MM.1S (cell line): Measurements from ENCODE around the gene DDX52.
A peak's percentile ranks its signal among the peaks of the same experiment; 100 is the strongest.

Experiments
- DNase-seq: peaks from one replicate; pipeline ENCODE4 v3.0.0-alpha.2; 2015
- H2AFZ ChIP-seq: fragments of 300-600 bp; sonication (generic); 2 replicates; pipeline ENCODE4 v1.6.0; 2016; ENCODE audit warnings: antibody characterized with exemption, low read length
- H3F3A ChIP-seq: fragments of 300-600 bp; sonication (generic); 2 replicates; pipeline ENCODE4 v1.6.1; 2016; ENCODE audit warnings: mild to moderate bottlenecking, antibody characterized with exemption, low read length, moderate library complexity, mixed read lengths; ENCODE audit not compliant: insufficient read depth
- H3K27ac ChIP-seq: fragments of 300-600 bp; sonication (generic); 2 replicates; pipeline ENCODE4 v1.5.1; 2016; ENCODE audit warnings: mild to moderate bottlenecking, low read length
- H3K27me3 ChIP-seq: fragments of 300-600 bp; sonication (generic); replicated peaks from 2 replicates; pipeline ENCODE4 v1.6.0; 2016; ENCODE audit warnings: low read length; ENCODE audit not compliant: insufficient read depth
- H3K36me3 ChIP-seq: fragments of 300-600 bp; sonication (generic); replicated peaks from 2 replicates; pipeline ENCODE4 v1.6.1; 2016; ENCODE audit warnings: mild to moderate bottlenecking, low read length, mixed read lengths; ENCODE audit not compliant: insufficient read depth
- H3K4me1 ChIP-seq: fragments of 300-600 bp; sonication (generic); 2 replicates; pipeline ENCODE4 v1.6.1; 2016; ENCODE audit warnings: low read length, mixed read lengths
- H3K4me2 ChIP-seq: fragments of 300-600 bp; sonication (generic); 2 replicates; pipeline ENCODE4 v1.6.0; 2016; ENCODE audit warnings: low read depth, low read length
- H3K4me3 ChIP-seq: fragments of 300-600 bp; sonication (generic); 2 replicates; pipeline ENCODE4 v1.5.1; 2016; ENCODE audit warnings: low read length, mixed read lengths
- H3K79me2 ChIP-seq: fragments of 300-600 bp; sonication (generic); 2 replicates; pipeline ENCODE4 v1.6.1; 2016; ENCODE audit warnings: mixed run types, low read length, mixed read lengths
- H3K9ac ChIP-seq: fragments of 300-600 bp; sonication (generic); 2 replicates; pipeline ENCODE4 v1.6.1; 2016; ENCODE audit warnings: low read length, mixed read lengths
- H3K9me2 ChIP-seq: fragments of 300-600 bp; sonication (generic); replicated peaks from 2 replicates; pipeline ENCODE4 v1.6.1; 2016; ENCODE audit warnings: mild to moderate bottlenecking, low read length, mixed read lengths; ENCODE audit not compliant: insufficient read depth
- H3K9me3 ChIP-seq: fragments of 300-600 bp; sonication (generic); replicated peaks from 2 replicates; pipeline ENCODE4 v1.6.1; 2016; ENCODE audit warnings: mild to moderate bottlenecking, low read length, mixed read lengths; ENCODE audit not compliant: insufficient read depth
- H4K20me1 ChIP-seq: fragments of 300-600 bp; sonication (generic); 2 replicates; pipeline ENCODE4 v1.6.1; 2016; ENCODE audit warnings: mild to moderate bottlenecking, low read length, moderate library complexity, mixed read lengths; ENCODE audit not compliant: insufficient read depth
- EZH2 ChIP-seq: fragments of 300-600 bp; sonication (generic); optimal IDR thresholded peaks from 2 replicates; pipeline ENCODE3; 2017; ENCODE audit warnings: low read depth, mild to moderate bottlenecking, antibody characterized with exemption, low read length, mixed read lengths
- EZH2phosphoT487 ChIP-seq: fragments of 300-600 bp; sonication (generic); IDR thresholded peaks from 2 replicates; pipeline ENCODE4 v1.6.1; 2018; ENCODE audit warnings: antibody characterized with exemption, low read length
- TF ChIP-seq, protein P1 (sequence below): fragments of 300-600 bp; sonication (generic); IDR thresholded peaks from 2 replicates; pipeline ENCODE4 v1.5.1; 2016; ENCODE audit warnings: antibody characterized with exemption, low read length, mixed read lengths

The DDX52 gene

GRCh38 chr17:37609170-37610040 lies 33.8 kb downstream of the DDX52 start, which contains the start of gene SYNRG:
Gene SYNRG, minus strand, starts transcription at chr17:37609418. Its CDS starts 63 bp downstream, at chr17:37609355.
- peak within 1 kb of the TSS; percentile 59 for H2AFZ ChIP-seq
- H3K4me1 ChIP-seq: peaks cover 21% of the 10 kb centered on the region; the same call in 1 of the 2 replicates
- H3K9me3 ChIP-seq: no peaks in the 10 kb centered on the region
- no peaks in the 10 kb centered on the region for H3K9me2 ChIP-seq
- H3K36me3 ChIP-seq: no peaks in the 10 kb centered on the region; the same call in 1 of the 2 replicates
- H3K27ac ChIP-seq: peak within 1 kb of the TSS; percentile 77
- H3K9ac ChIP-seq: peak within 1 kb of the TSS; percentile 94
- DNase-seq: peak; percentile 96
- TF ChIP-seq EZH2: no peak
- no peak for TF ChIP-seq EZH2phosphoT487
- TF ChIP-seq, protein P1, sequence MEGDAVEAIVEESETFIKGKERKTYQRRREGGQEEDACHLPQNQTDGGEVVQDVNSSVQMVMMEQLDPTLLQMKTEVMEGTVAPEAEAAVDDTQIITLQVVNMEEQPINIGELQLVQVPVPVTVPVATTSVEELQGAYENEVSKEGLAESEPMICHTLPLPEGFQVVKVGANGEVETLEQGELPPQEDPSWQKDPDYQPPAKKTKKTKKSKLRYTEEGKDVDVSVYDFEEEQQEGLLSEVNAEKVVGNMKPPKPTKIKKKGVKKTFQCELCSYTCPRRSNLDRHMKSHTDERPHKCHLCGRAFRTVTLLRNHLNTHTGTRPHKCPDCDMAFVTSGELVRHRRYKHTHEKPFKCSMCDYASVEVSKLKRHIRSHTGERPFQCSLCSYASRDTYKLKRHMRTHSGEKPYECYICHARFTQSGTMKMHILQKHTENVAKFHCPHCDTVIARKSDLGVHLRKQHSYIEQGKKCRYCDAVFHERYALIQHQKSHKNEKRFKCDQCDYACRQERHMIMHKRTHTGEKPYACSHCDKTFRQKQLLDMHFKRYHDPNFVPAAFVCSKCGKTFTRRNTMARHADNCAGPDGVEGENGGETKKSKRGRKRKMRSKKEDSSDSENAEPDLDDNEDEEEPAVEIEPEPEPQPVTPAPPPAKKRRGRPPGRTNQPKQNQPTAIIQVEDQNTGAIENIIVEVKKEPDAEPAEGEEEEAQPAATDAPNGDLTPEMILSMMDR: peak; percentile 45
- H3K79me2 ChIP-seq: peaks cover 41% of the 10 kb centered on the region
- H4K20me1 ChIP-seq: 0 out of 2 replicates have a peak, but pooled peaks cover 4% of the 10 kb centered on the region
- H3F3A ChIP-seq: peaks cover 35% of the 10 kb centered on the region
- H3K4me3 ChIP-seq: peak within 1 kb of the TSS; percentile 88
- no peaks in the 10 kb centered on the region for H3K27me3 ChIP-seq
- peak within 1 kb of the TSS; percentile 82 for H3K4me2 ChIP-seq

GRCh38 chr17:37608351-37609169 lies 34.7 kb downstream of the DDX52 start:
- DNase-seq: peak; percentile 33
- H3K79me2 ChIP-seq: peaks cover 49% of the 10 kb centered on the region

More at GRCh38 chr17:37608351-37609169, 34.7 kb downstream of the DDX52 start:
- Histone ChIP-seq H3K4me3 (peak overlapping the region; percentile 88), H3K9me3 (no peaks in the 10 kb centered on the region), H2AFZ (peak overlapping the region; percentile 59), H4K20me1 (0 out of 2 replicates have a peak, but pooled peaks cover 6% of the 10 kb centered on the region), H3K27me3 (no peaks in the 10 kb centered on the region), H3K9ac (peak overlapping the region; percentile 94), H3K4me2 (peak overlapping the region; percentile 82), H3K36me3 (no peaks in the 10 kb centered on the region), H3K27ac (peak overlapping the region; percentile 77), H3K4me1 (peaks cover 21% of the 10 kb centered on the region; the same call in 1 of the 2 replicates), H3K9me2 (no peaks in the 10 kb centered on the region), H3F3A (peaks cover 35% of the 10 kb centered on the region)
- TF ChIP-seq EZH2phosphoT487 (no peak), EZH2 (no peak)
- TF ChIP-seq, protein P1: no peak
